G401.6 (cell line): Measurements from ENCODE around the gene SH2D4B.

Experiments used
- FAIRE-seq: peaks from 2 replicates; lab custom pipeline; 2012; peaks lifted over from hg19 to GRCh38; lab: Jason Lieb, UNC

Gene SH2D4B

GRCh38 chr10:80646366-80646765, 108.7 kb downstream of the SH2D4B start:
- FAIRE-seq = no peak

GRCh38 chr10:80647173-80647833, 109.6 kb downstream of the SH2D4B start:
- no peak for FAIRE-seq

- FAIRE-seq = no peak
Measured at GRCh38 chr10:80648106-80648505, 110.4 kb downstream of the SH2D4B start.

- no peak for FAIRE-seq
Measured at GRCh38 chr10:80649183-80649582, 111.5 kb downstream of the SH2D4B start.

GRCh38 chr10:80655898-80656297, 118.2 kb downstream of the SH2D4B start:
- no peak for FAIRE-seq

GRCh38 chr10:80658068-80658467, 120.4 kb downstream of the SH2D4B start:
- FAIRE-seq = no peak

GRCh38 chr10:80659289-80659688, 121.6 kb downstream of the SH2D4B start:
- no peak for FAIRE-seq

GRCh38 chr10:80660266-80660665, 122.6 kb downstream of the SH2D4B start:
- FAIRE-seq = no peak

- FAIRE-seq = no peak
Measured at GRCh38 chr10:80660736-80661135, 123.0 kb downstream of the SH2D4B start.

- no peak for FAIRE-seq
Measured at GRCh38 chr10:80661526-80661925, 123.8 kb downstream of the SH2D4B start.

GRCh38 chr10:80662429-80663261, 124.9 kb downstream of the SH2D4B start:
- FAIRE-seq = peak; percentile 66

GRCh38 chr10:80664071-80664680, 126.5 kb downstream of the SH2D4B start:
- no peak for FAIRE-seq

GRCh38 chr10:80669485-80669884, 131.8 kb downstream of the SH2D4B start:
- FAIRE-seq = no peak

GRCh38 chr10:80670774-80671173, 133.1 kb downstream of the SH2D4B start:
- FAIRE-seq = no peak

GRCh38 chr10:80671847-80672246, 134.1 kb downstream of the SH2D4B start:
- no peak for FAIRE-seq

GRCh38 chr10:80672613-80673012, 134.9 kb downstream of the SH2D4B start:
- no peak for FAIRE-seq

- no peak for FAIRE-seq
Measured at GRCh38 chr10:80674809-80675208, 137.1 kb downstream of the SH2D4B start.

GRCh38 chr10:80681142-80681541, 143.4 kb downstream of the SH2D4B start:
- FAIRE-seq = no peak

- no peak for FAIRE-seq
Measured at GRCh38 chr10:80684259-80684658, 146.6 kb downstream of the SH2D4B start.

GRCh38 chr10:80685355-80685754, 147.7 kb downstream of the SH2D4B start:
- FAIRE-seq = no peak

GRCh38 chr10:80686734-80687475, 149.2 kb downstream of the SH2D4B start:
- no peak for FAIRE-seq

GRCh38 chr10:80687476-80687789, 149.7 kb downstream of the SH2D4B start:
- FAIRE-seq = no peak

- FAIRE-seq = no peak
Measured at GRCh38 chr10:80690434-80690833, 152.7 kb downstream of the SH2D4B start.
